ENCODE results near the gene HOXB1.

DNA sequence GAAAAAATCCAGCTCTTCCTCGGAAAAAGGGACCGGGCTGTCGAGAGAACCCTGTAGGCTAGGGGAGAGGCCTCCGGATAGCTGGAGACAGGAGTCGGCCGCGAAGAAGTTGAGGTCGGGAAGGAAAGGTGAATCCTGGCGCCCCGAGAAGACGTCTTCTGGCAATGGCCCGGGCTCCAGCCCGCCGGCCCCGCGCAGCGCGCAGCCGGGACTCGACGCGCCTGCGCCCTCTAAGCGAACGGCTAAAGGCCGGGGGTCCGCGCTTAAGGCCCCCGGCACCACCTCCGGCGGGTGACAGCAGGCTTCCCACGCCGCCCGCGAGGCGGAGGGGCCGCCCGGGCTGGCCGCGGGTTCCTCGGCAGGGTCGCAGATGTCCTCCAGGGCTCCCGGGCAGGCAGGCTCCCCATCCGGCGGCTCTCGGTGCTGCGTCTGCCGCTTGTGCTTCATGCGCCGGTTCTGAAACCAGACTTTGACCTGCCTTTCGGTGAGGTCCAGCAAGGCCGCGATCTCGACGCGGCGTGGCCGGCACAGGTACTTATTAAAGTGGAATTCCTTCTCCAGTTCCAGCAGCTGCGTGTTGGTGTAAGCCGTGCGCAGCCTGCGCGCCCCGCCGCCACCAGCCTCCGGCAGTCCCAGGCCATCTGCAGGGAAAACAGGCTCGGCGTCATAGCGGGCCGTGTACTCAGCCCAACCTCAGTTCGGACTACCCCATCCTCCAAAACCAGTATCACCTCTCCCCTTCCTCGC is 12.5 kb upstream of the HOXB1 start:
- TF ChIP-seq, protein P1, sequence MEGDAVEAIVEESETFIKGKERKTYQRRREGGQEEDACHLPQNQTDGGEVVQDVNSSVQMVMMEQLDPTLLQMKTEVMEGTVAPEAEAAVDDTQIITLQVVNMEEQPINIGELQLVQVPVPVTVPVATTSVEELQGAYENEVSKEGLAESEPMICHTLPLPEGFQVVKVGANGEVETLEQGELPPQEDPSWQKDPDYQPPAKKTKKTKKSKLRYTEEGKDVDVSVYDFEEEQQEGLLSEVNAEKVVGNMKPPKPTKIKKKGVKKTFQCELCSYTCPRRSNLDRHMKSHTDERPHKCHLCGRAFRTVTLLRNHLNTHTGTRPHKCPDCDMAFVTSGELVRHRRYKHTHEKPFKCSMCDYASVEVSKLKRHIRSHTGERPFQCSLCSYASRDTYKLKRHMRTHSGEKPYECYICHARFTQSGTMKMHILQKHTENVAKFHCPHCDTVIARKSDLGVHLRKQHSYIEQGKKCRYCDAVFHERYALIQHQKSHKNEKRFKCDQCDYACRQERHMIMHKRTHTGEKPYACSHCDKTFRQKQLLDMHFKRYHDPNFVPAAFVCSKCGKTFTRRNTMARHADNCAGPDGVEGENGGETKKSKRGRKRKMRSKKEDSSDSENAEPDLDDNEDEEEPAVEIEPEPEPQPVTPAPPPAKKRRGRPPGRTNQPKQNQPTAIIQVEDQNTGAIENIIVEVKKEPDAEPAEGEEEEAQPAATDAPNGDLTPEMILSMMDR (IDR thresholded peaks at IDR 0.05): peak in 4 of 5 experiments; percentile 11 to 48 (median 28)
- TF ChIP-seq POLR2A (IDR thresholded peaks at IDR 0.05): peak in 1 of 2 donors; percentile 19
- peak in 1 of 2 donors; percentile 19 for TF ChIP-seq EP300 (IDR thresholded peaks at IDR 0.05)
